NCI-H1436 (cell line): ENCODE results near the gene MCEMP1.
A peak's percentile ranks its signal among the peaks of the same experiment; 100 is the strongest.

ENCODE experiments used
- DNase-seq: peaks from one replicate; lab custom pipeline; 2025; lab: John Stamatoyannopoulos, UW

MCEMP1 gene

GRCh38 chr19:7672522-7672921, 4.4 kb upstream of the MCEMP1 start:
- no peak for DNase-seq

GRCh38 chr19:7674010-7675005, 2.6 kb upstream of the MCEMP1 start:
- DNase-seq, result peak; percentile 40

- DNase-seq, result no peak
Measured at GRCh38 chr19:7676376-7676775, 514 bp upstream of the MCEMP1 start.

GRCh38 chr19:7677669-7678311, 900 bp downstream of the MCEMP1 start:
- no peak for DNase-seq

- no peak for DNase-seq
Measured at GRCh38 chr19:7678971-7679751, 2.3 kb downstream of the MCEMP1 start.

GRCh38 chr19:7679771-7680605, 3.1 kb downstream of the MCEMP1 start:
- no peak for DNase-seq

- peak; percentile 77 for DNase-seq
Measured at GRCh38 chr19:7680606-7681339, 3.9 kb downstream of the MCEMP1 start, which contains the start of gene TRAPPC5. TSS of gene TRAPPC5 (plus strand) at chr19:7680833. CDS start at chr19:7682254, 1,421 bp downstream.

- DNase-seq, result peak; percentile 32
Measured at GRCh38 chr19:7681340-7682174, 4.7 kb downstream of the MCEMP1 start.

- DNase-seq, result no peak
Measured at GRCh38 chr19:7682175-7682855, 5.4 kb downstream of the MCEMP1 start.

- no peak for DNase-seq
Measured at GRCh38 chr19:7685546-7686445, 8.9 kb downstream of the MCEMP1 start.

- no peak for DNase-seq
Measured at GRCh38 chr19:7687177-7687576, 10.3 kb downstream of the MCEMP1 start.

- DNase-seq, result no peak
Measured at GRCh38 chr19:7689165-7689564, 12.3 kb downstream of the MCEMP1 start.

- DNase-seq, result no peak
Measured at GRCh38 chr19:7690779-7691258, 13.9 kb downstream of the MCEMP1 start.

- DNase-seq, result no peak
Measured at GRCh38 chr19:7691497-7691896, 14.6 kb downstream of the MCEMP1 start.

- no peak for DNase-seq
Measured at GRCh38 chr19:7692417-7693088, 15.7 kb downstream of the MCEMP1 start.

- no peak for DNase-seq
Measured at GRCh38 chr19:7694499-7694898, 17.6 kb downstream of the MCEMP1 start.

- DNase-seq, result no peak
Measured at GRCh38 chr19:7697721-7698287, 20.9 kb downstream of the MCEMP1 start.
